GM21825 (cell line): ENCODE data around the gene YES1.
A peak's percentile ranks its signal among the peaks of the same experiment; 100 is the strongest.

Experiments used
- ATAC-seq: cut with Tn5 transposase; IDR thresholded peaks from one replicate; pipeline ENCODE4 v1.9.1; 2021; ENCODE audit warnings: mild to moderate bottlenecking, moderate library complexity; ENCODE audit not compliant: unreplicated experiment

Gene YES1

DNA sequence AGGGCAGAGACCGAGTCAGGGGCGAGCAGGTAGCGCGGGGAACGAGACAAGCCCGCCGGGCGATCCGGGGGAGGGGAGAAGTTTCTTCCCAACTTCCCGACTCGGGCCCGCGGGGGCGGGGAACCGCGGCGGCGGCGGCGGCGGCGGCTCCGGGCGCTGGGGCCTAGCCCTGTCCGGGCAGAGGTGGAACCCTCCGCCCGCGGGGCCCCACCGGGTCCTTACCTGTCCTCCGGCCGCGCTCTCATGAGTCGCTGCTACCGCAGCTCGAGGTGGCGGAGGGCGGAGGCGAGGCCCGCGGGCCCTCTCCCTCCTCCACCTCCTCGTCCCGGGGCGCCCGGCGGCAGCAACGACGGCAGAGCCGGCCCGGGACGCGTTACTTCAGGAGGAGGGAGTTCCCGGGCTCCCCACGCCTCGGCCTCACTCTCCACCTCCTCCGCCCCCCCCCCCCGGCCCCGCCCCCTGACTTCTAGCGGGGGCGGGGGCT is at the start of gene YES1:
YES1 (minus strand) TSS at position 351 of the 484 bp plus-strand sequence. CDS start 55,415 bp downstream, outside the sequence.
- ATAC-seq, result peak; percentile 48

DNA sequence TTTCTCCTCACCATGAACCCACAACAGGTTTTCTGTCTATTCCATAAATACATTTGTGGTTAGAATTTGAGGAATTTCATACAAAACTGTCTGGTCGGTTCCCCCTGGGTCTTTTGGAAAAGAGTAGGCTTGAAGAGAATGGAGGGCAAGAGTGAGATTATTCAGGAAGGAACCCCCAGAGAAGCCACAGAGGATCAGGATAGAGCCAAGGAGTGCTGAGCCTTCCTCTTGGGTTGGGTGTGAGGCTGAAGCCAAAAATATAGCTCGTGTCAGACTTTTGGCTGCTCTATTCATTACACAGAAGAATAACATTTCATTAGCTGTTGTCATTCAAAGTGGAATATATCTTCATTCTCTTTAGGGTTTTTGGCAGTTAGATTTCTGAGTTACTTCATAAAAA is 45.9 kb upstream of the YES1 start:
- ATAC-seq, result no peak

DNA sequence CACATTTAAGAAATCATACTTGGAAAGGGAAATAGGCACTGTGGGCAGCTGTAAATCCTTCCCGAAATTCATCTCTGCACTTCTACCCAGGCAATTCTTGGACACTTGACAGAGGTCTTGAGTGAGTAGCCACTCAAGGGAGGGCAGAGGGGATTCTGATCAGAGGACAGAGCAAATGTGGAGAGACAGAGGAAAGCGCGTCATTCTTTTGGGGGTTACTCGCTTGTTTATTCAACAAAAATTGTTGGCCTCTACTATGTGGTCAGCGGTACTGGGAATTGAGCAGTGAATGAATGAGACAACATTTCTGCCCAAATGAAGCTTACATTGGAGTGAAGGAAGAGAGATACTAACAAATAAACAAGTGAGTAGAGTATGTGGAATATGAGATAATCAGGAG is 41.4 kb upstream of the YES1 start:
- ATAC-seq, result no peak

DNA sequence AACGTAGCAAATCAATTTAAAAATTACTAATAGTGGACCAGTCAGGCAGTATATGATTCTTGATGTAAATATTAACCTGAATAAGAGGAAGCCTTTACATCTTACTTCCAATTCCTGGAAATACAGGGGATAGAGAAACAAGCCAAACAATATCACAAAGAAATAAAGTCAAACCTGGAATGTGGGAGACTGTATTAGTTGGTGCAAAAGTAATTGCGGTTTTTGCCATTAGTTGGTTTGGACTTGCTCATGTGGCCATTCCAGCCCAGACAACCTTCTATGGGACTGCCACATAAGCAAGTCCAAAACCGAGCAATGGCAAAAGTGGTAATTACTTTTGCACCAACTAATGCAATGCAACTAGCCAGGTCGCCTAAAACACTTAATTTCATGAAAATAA is 38.9 kb upstream of the YES1 start:
- no peak for ATAC-seq

DNA sequence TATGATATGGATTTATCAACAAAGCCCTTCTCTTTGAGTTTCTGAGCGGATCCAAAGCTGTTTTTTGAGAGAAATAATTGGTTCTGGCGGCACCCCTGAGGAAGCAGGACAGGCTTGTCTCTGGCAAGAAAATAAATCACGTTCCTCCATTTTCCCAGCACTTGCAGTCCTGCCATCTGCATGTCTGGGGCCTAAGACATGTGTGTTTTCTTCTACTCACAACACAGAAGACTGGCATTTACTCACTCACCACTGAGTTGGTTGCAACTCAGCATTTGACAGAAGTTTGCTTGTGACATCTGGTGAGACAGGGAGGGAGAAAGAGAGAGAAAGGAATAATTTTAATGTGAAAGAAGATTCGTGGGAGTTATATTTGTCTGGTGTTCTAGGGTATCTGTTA is 37.0 kb upstream of the YES1 start:
- no peak for ATAC-seq

DNA sequence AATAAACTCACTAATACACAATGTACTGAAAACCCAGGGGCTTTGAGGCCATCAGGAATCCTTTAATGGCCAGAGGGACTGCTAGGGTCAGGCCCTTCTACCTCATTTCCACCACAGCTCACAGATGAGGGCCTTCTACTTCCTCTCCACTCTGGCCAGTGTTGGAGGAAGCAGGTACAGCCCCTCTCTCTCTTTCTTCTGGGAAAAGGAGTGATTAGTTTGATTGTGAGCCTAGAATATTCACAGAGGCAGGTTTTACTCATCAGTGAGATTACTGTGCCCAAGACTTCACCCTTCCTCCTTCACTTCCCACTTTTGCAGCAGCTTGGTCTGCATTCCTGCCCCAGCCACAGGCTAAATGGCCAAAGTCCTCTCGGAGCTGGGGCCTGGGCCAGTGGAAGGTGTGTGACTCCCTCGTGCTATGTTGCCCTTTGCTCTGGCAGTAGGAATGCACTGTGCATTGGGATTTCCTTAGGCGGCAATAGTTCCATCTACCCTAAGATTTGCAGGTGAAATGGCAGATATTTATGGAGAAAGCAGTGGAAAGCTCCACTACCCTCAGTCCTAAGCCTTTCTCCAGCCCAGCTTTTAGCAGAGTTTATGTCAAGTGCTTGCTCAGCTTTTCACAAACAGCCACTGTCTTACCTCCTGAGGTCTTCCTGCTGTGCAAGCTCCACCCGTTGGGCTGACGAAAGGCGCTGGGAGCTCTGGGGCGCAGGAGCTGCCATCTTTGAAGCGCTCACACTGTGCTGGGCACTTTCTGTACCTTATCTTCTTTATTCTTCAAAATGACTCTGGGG is 36.2 kb upstream of the YES1 start:
- no peak for ATAC-seq

DNA sequence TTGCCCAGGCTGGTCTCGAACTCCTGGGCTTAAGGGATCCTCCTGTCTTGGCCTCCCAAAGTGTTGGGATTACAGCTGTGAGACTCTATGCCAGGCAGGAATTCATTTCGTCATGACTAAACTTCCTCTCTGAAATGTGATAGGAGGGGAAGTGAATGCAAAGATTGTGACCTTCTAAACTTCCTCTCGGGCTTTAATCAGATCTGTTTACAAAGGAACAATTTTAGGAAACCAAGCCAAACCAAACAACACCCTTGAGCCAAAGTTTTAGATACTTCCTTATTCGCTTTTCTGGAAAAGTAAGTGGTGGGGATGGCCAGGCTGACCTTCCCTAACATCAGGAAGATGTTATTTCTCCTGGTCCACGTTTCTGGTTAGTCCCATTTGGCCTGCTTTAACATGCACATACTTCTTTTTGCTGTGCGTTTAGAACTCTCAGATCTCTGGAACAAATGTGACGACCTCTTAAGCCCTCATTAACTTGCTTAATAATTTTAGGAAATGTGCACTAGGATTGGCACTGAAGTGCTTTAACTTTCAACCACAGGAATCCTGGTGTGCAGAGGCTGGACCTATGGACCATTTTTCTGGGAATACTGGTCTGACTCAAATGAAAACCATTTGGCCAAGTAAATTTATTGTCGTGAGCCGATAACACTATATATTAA is 33.2 kb upstream of the YES1 start:
- ATAC-seq, result no peak

DNA sequence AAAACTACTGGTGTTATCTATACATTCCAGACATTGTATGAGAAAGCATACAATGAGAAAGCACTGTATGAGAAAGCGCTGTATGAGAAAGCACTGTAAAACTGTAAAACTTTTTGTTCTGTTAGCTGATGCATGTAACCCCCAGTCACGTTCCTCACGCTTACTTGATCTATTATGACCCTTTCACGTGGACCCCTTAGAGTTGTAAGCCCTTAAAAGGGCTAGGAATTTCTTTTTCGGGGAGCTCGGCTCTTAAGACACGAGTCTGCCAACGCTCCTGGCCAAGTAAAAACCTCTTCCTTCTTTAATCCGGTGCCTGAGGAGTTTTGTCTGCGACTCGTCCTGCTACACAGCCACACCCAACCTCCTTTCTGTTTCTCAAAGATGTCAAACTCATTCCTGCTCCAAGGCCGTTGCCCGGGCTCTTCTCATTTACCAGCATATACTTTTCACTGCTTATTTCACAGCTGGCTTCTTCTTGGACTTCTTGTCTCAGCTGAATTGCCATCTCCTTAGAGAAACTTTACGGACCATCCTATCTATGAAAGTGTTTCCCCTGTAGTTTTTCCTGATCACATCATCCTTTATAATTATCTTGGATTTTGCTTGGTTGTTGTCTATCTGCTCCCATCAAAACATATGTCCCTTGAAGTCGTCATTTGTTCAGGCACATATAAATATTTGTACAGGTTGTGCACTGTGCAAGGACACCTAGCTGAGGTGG is 29.8 kb upstream of the YES1 start:
- no peak for ATAC-seq

DNA sequence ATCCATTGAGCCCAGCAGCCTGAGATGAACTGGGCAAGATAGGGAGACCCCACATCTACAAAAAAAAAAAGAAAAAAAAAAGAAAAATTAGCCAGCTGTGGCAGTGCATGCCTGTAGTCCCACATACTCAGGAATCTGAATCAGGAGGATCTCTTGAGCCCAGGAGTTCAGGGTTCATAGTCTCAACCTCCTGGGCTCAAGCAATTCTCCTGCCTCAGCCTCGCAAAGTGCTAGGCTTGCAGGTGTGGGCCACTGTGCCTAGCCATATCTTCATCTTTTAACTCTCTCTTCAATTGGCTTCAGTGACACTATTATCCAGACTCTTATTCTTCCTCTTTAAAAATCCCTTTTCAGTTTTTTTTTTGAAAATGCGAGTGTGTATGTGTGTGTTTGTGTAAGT is 28.5 kb upstream of the YES1 start:
- no peak for ATAC-seq

DNA sequence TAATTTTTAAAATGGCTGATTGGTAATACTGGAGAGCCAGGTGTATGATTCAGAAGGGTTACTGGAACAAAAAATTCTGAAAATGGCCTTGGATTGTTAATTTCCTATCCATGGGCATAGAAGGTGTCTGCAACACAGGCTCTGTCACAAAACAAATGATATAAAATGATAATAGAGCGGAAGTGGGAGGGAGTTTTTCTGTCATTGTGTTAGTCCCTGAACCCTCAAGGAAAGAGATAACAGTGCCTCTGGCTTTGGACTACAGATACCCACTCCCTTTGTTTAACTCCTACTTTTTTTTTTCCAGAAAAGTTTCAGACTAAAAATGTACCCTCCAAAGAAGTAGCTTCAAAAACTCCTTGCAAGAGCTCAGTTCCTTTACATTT is 28.0 kb upstream of the YES1 start:
- ATAC-seq, result no peak

DNA sequence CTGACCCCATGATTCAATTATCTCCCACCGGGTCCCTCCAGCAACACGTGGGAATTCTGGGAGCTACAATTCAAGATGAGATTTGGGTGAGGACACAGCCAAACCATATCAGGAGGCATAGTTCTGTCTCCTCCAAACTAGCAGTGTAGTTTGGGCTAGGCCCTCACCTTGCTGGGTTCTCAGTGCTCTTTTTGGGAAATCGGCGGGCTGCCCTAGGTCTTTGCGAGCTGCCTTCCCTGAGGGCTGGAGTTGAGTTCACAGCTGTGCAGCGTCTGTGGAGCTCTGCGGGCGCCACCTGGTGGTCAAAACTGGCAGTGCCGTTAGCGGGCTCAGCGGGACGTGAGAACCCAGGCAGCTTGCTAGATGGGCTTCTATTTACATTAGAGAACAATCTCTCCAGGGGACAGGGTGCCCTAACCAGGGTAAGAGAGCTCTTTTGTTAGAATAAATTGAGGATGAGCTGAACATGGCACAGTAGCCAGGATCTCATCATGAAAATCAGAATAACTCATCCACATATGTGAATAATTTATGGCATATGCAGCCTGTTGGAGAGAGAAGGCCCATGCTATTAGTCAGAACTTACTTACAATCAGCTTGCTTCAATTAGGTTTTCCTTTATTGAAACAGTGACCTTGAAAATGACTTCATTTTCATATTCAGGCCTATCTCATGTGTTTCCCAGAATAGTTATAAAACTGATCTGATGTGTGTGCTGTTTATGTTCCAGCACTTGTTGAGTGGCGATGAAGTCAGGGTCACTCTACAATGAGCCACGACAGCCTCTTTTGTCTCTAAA is 27.4 kb upstream of the YES1 start:
- ATAC-seq, result peak; percentile 93

DNA sequence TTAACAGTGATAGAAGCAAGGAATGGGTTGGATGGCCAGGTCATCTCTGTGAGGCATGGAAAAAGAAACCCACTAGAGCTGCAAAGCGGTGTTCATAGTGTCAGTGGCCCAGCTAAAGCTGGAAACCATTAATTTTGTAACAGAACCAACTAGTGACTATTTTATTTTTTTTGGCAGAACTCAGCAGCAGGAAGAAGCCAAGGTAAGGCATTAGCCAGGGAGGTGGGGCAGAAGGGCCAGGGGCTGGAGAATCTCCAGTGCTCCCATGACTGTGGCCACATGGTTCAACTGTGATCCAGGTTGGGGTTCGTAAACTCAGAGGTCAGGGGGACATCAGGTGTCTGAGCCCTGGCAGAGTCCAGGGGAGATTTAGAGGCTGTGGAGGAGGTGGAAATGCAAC is 25.9 kb upstream of the YES1 start:
- ATAC-seq, result no peak

DNA sequence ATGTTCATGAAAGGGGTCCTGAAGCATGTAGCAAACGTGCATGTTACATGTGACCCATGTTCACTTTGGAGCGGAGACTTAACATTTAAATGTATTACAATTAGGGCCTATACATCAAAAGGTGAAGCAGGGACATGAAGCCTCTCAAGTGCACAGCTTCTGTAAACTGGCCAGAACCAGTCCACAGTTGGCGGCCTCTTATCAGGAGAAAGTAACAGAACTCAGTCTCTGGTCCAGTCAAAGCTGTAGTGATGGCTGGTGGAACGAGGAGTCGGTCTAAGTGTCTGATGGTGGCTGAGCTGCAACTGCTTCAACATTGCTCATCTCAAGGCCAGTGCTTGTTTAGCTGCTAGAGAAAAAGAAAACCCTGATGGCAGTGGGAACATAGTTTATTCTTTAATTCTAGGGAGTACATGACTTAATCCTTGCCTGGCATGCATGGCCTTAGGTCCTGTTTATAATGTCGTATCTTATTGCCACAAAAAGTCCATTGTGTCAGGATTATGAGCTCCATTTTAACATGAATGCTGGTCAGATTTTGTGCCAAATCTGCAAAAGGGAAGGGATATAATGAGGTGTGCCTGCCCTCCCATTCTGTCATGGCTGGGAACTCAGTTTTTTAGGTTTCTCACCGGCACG is 22.2 kb upstream of the YES1 start:
- no peak for ATAC-seq

DNA sequence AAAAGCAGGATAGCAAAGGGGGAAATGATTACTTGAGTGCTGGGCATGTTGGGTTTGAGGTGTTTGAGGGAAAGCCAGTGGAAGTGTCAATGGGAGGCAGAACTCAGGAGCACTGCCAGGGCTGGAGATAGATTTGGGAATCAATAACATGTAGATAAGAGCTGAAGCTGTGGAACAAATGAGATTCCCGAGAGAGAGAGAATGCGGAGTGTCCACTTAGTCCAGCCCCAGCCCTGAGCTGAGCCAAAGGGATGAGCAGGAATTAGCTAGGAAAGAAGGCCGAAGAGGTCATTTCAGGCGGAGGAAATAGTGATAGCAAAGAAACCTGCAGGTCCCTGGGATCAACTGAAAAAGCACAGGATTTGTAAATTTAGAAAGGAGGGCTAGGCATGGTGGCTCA is 21.2 kb upstream of the YES1 start:
- no peak for ATAC-seq

DNA sequence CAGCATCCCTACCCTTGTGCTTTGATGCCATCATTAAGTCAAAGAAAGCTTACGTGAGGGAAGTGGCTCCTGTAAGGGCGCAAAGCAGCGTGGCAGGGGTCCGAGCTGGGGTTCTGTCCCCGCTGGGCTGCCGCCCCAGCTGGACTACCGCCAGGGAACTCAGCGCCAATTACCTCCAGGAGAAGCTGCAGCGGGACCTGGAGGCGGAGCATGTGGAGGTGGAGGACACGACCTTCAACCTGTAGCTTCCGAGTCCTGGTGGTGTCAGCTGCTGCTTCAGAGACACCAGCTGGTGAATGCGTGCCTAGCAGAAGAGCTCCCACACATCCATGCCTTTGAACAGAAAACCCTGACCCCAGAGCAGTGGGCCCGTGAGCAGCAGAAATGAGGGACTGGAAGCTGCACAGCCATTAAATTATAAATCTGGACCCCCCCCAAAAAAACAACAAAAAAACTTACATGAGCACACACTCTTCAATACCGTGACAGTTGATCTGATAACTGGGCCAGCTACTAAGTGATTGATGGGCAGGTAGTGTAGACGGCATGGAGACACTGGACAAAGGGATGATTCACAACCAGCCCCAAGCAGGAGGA is 20.1 kb upstream of the YES1 start:
- ATAC-seq, result no peak

DNA sequence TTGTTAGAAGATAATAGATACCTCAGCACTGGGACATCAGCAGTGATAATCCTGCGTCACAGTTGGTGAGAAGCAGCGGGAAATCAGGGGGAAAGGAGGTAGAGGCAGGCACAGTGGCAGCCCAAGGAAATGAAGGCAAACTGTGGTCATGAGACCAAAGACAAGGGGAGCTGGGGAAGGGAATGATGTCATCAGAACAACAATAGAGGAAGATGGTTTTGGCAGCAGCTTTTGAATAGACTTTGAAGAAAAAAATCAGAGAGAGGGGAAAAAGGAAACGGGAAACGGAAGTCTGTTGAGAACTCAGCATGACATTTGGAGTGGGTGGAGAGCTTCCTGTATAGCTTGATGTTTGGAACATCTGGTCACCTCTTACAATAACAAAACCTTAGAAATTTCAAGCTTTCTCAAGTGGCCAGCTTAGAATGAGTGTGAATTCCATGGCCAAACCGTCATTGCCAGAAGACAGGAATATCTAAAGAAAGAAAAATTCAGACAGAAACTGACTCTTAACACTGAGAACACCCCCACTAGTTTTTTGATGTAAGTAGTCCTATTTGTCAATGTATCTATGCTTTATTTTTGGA is 18.4 kb upstream of the YES1 start:
- ATAC-seq, result peak; percentile 67

DNA sequence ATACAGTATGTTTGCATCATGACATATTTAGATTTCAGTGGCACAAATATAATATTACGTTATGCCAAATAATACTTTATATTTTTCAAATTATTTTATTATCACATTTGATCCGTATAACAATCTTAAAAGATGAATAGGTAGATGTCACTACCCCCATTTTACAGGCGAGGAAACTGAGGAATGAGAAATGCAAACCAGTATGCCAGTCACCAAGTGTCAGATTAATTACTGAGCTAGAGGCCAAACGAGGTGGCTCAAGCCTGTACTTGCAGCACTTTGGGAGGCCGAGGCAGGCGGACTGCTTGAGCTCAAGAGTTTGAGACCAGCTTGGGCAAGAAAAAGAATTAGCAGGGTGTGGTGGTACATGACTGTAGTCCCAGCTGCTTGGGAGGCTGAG is 17.4 kb upstream of the YES1 start:
- ATAC-seq, result no peak

DNA sequence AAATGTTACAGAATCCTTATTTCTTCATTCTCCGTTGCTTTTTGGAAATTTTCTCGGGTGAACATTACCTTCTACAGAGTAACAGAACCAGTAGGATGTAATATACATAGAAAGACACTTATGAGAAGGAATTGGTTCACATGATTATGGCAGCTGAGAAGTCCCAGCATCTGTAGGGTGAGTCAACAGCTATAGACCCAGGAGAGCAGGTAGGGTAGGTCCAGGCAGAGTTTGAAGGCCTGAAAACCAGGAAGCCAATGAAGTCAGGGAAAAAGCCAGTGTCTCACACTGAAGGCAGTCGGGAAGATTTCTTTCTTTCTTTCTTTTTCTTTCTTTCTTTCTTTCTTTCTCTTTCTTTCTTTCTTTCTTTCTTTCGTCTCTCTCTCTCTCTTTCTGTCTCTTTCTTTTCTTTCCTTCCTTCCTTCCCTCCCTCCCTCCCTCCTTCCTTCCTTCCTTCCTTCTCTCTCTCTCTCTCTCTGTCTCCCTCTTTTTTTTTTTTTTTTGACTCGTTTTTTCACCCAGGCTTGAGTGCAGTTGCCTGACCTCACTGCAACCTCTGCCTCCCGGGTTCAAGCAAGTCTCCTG is 15.1 kb upstream of the YES1 start:
- ATAC-seq, result no peak

DNA sequence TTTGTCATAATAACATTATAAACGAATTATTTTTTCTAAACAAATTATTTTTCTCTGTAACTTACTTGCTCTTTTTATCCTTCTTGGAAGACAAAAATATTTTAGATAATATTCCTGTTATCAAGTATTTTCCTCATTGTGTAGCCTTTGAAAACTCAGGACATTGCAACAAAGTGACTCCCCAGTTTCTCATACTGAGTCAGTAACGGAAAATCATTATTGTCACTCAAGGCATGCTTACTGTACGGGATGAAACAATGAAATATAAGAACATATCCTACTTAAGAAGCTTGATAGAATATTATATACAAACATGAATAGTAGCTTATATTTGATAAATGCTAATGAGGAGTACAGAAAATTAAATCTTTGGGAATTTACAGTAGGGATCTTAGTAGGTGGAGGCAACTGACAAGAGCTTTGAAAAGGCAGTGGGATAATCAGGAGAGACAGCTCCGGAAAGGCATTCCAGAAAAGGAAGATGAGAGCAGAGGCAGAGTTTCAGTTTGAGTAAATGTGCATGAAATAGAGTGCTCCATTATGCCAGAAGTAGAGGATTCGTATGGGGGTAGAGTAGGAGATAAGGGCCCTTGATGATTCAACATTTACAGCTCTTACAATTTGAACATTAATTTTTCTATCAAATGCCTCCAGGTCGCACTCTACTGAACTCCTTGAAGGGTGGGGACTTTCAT is 14.0 kb upstream of the YES1 start:
- no peak for ATAC-seq
